Keratinocyte (primary cell): ENCODE data around the gene RNF41. TPM values are rescaled to one million over a fixed set of nuclear protein-coding genes. Genes with fewer than 3 reads are reported as not detected.

Experiments used
- DNase-seq: peaks from one replicate; pipeline ENCODE4 v3.0.0-alpha.2; 2011; ENCODE audit warnings: low read depth, missing footprints, low spot score
- FAIRE-seq: peaks from 2 replicates; lab custom pipeline; 2011; peaks lifted over from hg19 to GRCh38; lab: Jason Lieb, UNC
- H2AFZ ChIP-seq: 2 replicates; pipeline ENCODE4 v1.6.0; 2012; ENCODE audit warnings: low read length, control low read depth, inconsistent platforms; ENCODE audit not compliant: control insufficient read depth
- H3K27ac ChIP-seq: 2 replicates; pipeline ENCODE4 v1.5.1; 2011; ENCODE audit warnings: low read length; ENCODE audit not compliant: control insufficient read depth, insufficient read depth
- H3K27me3 ChIP-seq: 3 replicates; pipeline ENCODE4 v1.6.0; 2011; ENCODE audit warnings: low read length; ENCODE audit not compliant: control insufficient read depth, insufficient read depth; ENCODE audit errors: extremely low read depth
- H3K36me3 ChIP-seq, 2 experiments: 2 replicates in 1 of 2; 3 replicates in 1 of 2; pipeline ENCODE4 v1.5.1; 2011; ENCODE audit warnings: low read length in 2 of 2, mild to moderate bottlenecking in 1 of 2; ENCODE audit not compliant: control insufficient read depth in 2 of 2, insufficient read depth in 2 of 2; ENCODE audit errors: extremely low read depth in 1 of 2
- H3K4me1 ChIP-seq: 3 replicates; pipeline ENCODE4 v1.5.1; 2011; ENCODE audit warnings: low read length; ENCODE audit not compliant: control insufficient read depth, insufficient read depth; ENCODE audit errors: extremely low read depth
- H3K4me2 ChIP-seq: 3 replicates; pipeline ENCODE4 v1.6.0; 2011; ENCODE audit warnings: low read depth, low read length; ENCODE audit not compliant: control insufficient read depth, insufficient read depth; ENCODE audit errors: extremely low read depth
- H3K4me3 ChIP-seq, 3 experiments: fragments of 200-600 bp in 1 of 3; sonication (generic) in 1 of 3; 2 replicates in 2 of 3; 3 replicates in 1 of 3; pipeline ENCODE4 v1.5.1; 2011 to 2016; ENCODE audit warnings: low read length in 3 of 3, mild to moderate bottlenecking in 3 of 3, control low read depth in 2 of 3, inconsistent platforms in 1 of 3, low read depth in 1 of 3, mixed read lengths in 1 of 3, mixed run types in 1 of 3, moderate library complexity in 1 of 3; ENCODE audit not compliant: control insufficient read depth in 2 of 3, insufficient read depth in 2 of 3; ENCODE audit errors: extremely low read depth in 1 of 3
- H3K79me2 ChIP-seq: 2 replicates; pipeline ENCODE4 v1.6.0; 2012; ENCODE audit warnings: low read length; ENCODE audit not compliant: control insufficient read depth, insufficient read depth
- H3K9ac ChIP-seq: 3 replicates; pipeline ENCODE4 v1.6.0; 2011; ENCODE audit warnings: low read length; ENCODE audit not compliant: control insufficient read depth, insufficient read depth; ENCODE audit errors: extremely low read depth
- H3K9me1 ChIP-seq: 3 replicates; pipeline ENCODE4 v1.6.0; 2011; ENCODE audit warnings: low read length; ENCODE audit not compliant: control insufficient read depth, insufficient read depth; ENCODE audit errors: extremely low read depth
- H3K9me3 ChIP-seq: 2 replicates; pipeline ENCODE4 v1.5.1; 2012; ENCODE audit warnings: low read depth, low read length; ENCODE audit not compliant: control insufficient read depth
- H4K20me1 ChIP-seq: 3 replicates; pipeline ENCODE4 v1.6.0; 2011; ENCODE audit warnings: low read length; ENCODE audit not compliant: control insufficient read depth, insufficient read depth; ENCODE audit errors: extremely low read depth
- EZH2 ChIP-seq: IDR thresholded peaks from one replicate; pipeline ENCODE4 v1.6.1; 2012; ENCODE audit warnings: inconsistent platforms, mild to moderate bottlenecking, low read length, moderate library complexity
- dilution Hi-C: fragments of 300-500 bp; cut with MboI; formaldehyde crosslinking; loops from one replicate; pipeline ENCODE4 v1.7.0; 2020; ENCODE audit warnings: low sequenced_read_pairs; ENCODE audit not compliant: extremely low pct_ligation_motif_present
- polyA plus RNA-seq, 5 experiments: library from polyadenylated mRNA; depleted of rRNA in 3 of 5; stranded (reverse) in 3 of 5; stranded (forward) in 1 of 5; unstranded in 1 of 5; fragments of >200 nt; gene quantifications; 1 replicate in 1 of 5; 2 replicates in 3 of 5; 3 replicates in 1 of 5; pipeline versions ENCODE4 v1.2.1 to v1.2.3, GENCODE V29; 2011 to 2012; ENCODE audit warnings: missing spikeins in 2 of 5, low read depth in 1 of 5, low replicate concordance in 1 of 5
- TF ChIP-seq, protein P1 (sequence below), 3 experiments: IDR thresholded peaks in 1 of 3; conservative IDR thresholded peaks in 1 of 3; optimal IDR thresholded peaks in 1 of 3; 2 replicates in 2 of 3; 3 replicates in 1 of 3; pipeline versions ENCODE3 to v1.5.1; 2011; ENCODE audit warnings: low read length in 3 of 3, mild to moderate bottlenecking in 3 of 3, moderate library complexity in 2 of 3, control low read depth in 1 of 3, inconsistent platforms in 1 of 3; ENCODE audit not compliant: insufficient read depth in 2 of 3; ENCODE audit errors: extremely low read depth in 1 of 3

Gene RNF41
- polyA plus RNA-seq, 1 donor (not counting 4 experiments of a cell fraction or from before 2014, with no cell fraction given): 42.2 TPM

DNA sequence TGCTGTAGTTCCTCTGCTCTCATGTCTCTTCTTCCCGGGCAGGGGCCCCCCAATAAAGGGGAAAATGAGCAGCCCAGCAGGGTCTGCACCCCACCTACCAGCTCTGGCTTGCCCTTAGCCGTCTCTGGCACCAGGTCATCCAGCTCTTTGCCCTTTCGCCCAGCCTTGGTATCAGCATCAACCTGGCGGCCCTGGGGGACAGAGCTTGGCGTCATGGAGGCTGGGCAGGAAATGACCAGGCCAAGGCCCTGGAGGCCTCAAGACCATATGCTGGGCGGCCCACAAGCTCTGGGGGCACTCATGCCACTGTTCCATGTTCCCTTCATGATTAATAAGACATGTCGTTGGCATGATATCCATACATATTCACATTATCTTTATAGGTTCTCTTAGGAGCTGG is 48.9 kb downstream of the RNF41 start:
- Histone ChIP-seq H3K4me2 (no peak overlapping the region), H2AFZ (no peak overlapping the region), H3K9me1 (no peaks in the 10 kb centered on the region), H3K4me3 (no peak overlapping the region), H3K27me3 (no peaks in the 10 kb centered on the region), H3K9ac (no peak overlapping the region), H4K20me1 (no peaks in the 10 kb centered on the region), H3K9me3 (no peaks in the 10 kb centered on the region), H3K36me3 (peaks cover 38 to 39% of the 10 kb centered on the region in 2 experiments), H3K4me1 (no peaks in the 10 kb centered on the region), H3K79me2 (no peaks in the 10 kb centered on the region), H3K27ac (no peak overlapping the region)
- TF ChIP-seq, protein P1, sequence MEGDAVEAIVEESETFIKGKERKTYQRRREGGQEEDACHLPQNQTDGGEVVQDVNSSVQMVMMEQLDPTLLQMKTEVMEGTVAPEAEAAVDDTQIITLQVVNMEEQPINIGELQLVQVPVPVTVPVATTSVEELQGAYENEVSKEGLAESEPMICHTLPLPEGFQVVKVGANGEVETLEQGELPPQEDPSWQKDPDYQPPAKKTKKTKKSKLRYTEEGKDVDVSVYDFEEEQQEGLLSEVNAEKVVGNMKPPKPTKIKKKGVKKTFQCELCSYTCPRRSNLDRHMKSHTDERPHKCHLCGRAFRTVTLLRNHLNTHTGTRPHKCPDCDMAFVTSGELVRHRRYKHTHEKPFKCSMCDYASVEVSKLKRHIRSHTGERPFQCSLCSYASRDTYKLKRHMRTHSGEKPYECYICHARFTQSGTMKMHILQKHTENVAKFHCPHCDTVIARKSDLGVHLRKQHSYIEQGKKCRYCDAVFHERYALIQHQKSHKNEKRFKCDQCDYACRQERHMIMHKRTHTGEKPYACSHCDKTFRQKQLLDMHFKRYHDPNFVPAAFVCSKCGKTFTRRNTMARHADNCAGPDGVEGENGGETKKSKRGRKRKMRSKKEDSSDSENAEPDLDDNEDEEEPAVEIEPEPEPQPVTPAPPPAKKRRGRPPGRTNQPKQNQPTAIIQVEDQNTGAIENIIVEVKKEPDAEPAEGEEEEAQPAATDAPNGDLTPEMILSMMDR (optimal IDR thresholded peaks at IDR 0.05 in 1 of 3, IDR thresholded peaks at IDR 0.05 in 1 of 3, conservative IDR thresholded peaks at IDR 0.05 in 1 of 3; ENCODE audit: extremely low read depth in 1 of 3, insufficient read depth in 2 of 3, low read length in 3 of 3): no peak
- no peak for TF ChIP-seq EZH2
- DNase-seq (no peak), FAIRE-seq (no peak)
- dilution Hi-C loops: loop anchor here (10.0 kb wide), 1 partner anchor 48 kb away; the partner anchor contains the start of gene ESYT1

- Histone ChIP-seq H3K9ac (no peak overlapping the region), H3K4me2 (no peak overlapping the region), H3K27ac (no peak overlapping the region), H2AFZ (no peak overlapping the region), H3K27me3 (no peaks in the 10 kb centered on the region), H4K20me1 (no peaks in the 10 kb centered on the region), H3K9me3 (no peaks in the 10 kb centered on the region), H3K79me2 (no peaks in the 10 kb centered on the region), H3K9me1 (no peaks in the 10 kb centered on the region), H3K4me1 (no peaks in the 10 kb centered on the region), H3K4me3 (no peak overlapping the region), H3K36me3 (peaks cover 37 to 38% of the 10 kb centered on the region in 2 experiments)
- DNase-seq (no peak), FAIRE-seq (no peak)
- dilution Hi-C loops: no loop called here
- TF ChIP-seq EZH2: no peak
- TF ChIP-seq, protein P1 (optimal IDR thresholded peaks at IDR 0.05 in 1 of 3, IDR thresholded peaks at IDR 0.05 in 1 of 3, conservative IDR thresholded peaks at IDR 0.05 in 1 of 3; ENCODE audit: extremely low read depth in 1 of 3, insufficient read depth in 2 of 3, low read length in 3 of 3): no peak
Measured at GRCh38 chr12:56169229-56169759, 52.4 kb downstream of the RNF41 start.
